Kidney epithelial cell (primary cell): ENCODE results near the gene CADPS. TPM values are rescaled to one million over a fixed set of nuclear protein-coding genes. Genes with fewer than 3 reads are reported as not detected.

Experiments used
- DNase-seq: peaks from one replicate; pipeline ENCODE4 v3.0.0-alpha.2; 2010; ENCODE audit warnings: low read depth
- H3K27me3 ChIP-seq: 2 replicates; pipeline ENCODE4 v1.6.0; 2011; ENCODE audit warnings: low read length; ENCODE audit not compliant: control insufficient read depth, insufficient read depth
- H3K36me3 ChIP-seq: 2 replicates; pipeline ENCODE4 v1.5.1; 2011; ENCODE audit warnings: low read length; ENCODE audit not compliant: control insufficient read depth, insufficient read depth
- H3K4me3 ChIP-seq: 2 replicates; pipeline ENCODE4 v1.5.1; 2011; ENCODE audit warnings: low read depth, mild to moderate bottlenecking, control low read depth, low read length
- total RNA-seq: library from RNA; depleted of rRNA; stranded (reverse); fragments of >200 nt; gene quantifications from 2 replicates; pipeline ENCODE4 v1.2.3, GENCODE V29; 2015
- TF ChIP-seq, protein P1 (sequence below): IDR thresholded peaks from 2 replicates; pipeline ENCODE4 v1.5.1; 2011; ENCODE audit warnings: mild to moderate bottlenecking, moderate library complexity, low read length, control low read depth, inconsistent platforms; ENCODE audit not compliant: insufficient read depth, poor library complexity, severe bottlenecking

Gene CADPS
- total RNA-seq, 1 donor from 2014 or later = 0.08 TPM

DNA sequence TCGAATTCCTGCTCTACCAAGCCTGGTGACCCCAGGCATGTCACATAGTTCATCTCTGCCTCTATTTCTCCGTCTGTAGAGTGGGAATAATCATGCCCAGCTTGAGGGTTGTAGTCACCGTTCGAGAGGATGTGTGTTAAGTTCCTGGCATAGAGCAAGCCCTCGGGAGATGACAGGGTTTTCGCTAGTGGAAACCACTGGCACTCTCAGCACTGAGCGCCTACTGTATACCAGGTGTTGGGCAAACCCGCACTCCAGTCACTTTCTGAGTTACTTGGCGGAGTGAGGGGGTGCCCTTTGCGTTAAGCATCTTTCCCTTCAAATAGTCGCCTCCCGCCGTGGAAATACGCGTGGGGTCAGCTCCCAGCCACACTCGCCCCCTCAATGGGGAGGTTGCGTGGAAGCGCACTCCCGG is 506.9 kb downstream of the CADPS start:
- peaks cover 82% of the 10 kb centered on the region for H3K27me3 ChIP-seq
- TF ChIP-seq, protein P1, sequence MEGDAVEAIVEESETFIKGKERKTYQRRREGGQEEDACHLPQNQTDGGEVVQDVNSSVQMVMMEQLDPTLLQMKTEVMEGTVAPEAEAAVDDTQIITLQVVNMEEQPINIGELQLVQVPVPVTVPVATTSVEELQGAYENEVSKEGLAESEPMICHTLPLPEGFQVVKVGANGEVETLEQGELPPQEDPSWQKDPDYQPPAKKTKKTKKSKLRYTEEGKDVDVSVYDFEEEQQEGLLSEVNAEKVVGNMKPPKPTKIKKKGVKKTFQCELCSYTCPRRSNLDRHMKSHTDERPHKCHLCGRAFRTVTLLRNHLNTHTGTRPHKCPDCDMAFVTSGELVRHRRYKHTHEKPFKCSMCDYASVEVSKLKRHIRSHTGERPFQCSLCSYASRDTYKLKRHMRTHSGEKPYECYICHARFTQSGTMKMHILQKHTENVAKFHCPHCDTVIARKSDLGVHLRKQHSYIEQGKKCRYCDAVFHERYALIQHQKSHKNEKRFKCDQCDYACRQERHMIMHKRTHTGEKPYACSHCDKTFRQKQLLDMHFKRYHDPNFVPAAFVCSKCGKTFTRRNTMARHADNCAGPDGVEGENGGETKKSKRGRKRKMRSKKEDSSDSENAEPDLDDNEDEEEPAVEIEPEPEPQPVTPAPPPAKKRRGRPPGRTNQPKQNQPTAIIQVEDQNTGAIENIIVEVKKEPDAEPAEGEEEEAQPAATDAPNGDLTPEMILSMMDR = no peak
- no peak overlapping the region for H3K4me3 ChIP-seq
- H3K36me3 ChIP-seq = no peaks in the 10 kb centered on the region
- no peak for DNase-seq

DNA sequence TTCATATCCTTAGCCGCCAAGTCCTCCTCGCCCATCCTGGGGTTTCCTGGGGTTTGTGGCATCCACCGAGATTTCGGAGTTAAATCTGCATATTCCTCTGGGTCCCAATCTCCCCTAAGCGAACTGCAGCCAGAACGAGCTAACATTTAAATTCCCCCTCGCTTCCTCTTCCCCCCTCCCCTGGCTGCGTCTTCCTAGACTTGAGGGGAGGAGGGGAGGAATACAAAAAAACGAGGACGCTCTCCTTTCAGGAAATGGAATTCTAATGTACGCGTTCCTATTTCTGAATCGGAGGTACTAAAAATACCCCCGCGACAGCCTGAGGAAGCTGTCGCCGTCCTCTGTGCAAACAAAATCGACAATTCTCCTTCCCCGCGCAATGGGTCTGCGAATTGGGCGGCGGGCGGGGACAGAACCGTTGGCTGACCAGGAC is 507.4 kb downstream of the CADPS start:
- no peak for DNase-seq
- Histone ChIP-seq H3K36me3 (no peaks in the 10 kb centered on the region), H3K27me3 (peaks cover 77% of the 10 kb centered on the region), H3K4me3 (no peak overlapping the region)
- TF ChIP-seq, protein P1 = no peak

DNA sequence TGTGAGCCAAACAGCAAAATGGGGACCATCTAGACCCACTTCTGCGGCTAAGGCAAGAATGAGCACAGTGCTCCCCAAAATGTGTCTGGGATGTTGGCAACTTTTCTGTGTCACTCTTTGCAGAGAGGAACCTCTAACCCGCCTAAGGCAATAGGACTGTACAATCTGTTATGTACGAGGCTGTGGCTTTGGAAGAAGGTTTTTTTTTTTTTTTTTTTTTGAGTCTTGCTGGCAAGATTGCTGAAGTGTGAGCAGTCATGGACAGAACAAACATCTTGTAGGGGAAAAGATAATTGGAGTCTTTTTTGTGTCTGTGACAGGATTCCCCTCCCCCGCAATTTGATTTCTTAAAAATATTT is 509.1 kb downstream of the CADPS start:
- Histone ChIP-seq H3K36me3 (no peaks in the 10 kb centered on the region), H3K27me3 (peaks cover 60% of the 10 kb centered on the region), H3K4me3 (no peak overlapping the region)
- DNase-seq = no peak
- TF ChIP-seq, protein P1 = no peak

DNA sequence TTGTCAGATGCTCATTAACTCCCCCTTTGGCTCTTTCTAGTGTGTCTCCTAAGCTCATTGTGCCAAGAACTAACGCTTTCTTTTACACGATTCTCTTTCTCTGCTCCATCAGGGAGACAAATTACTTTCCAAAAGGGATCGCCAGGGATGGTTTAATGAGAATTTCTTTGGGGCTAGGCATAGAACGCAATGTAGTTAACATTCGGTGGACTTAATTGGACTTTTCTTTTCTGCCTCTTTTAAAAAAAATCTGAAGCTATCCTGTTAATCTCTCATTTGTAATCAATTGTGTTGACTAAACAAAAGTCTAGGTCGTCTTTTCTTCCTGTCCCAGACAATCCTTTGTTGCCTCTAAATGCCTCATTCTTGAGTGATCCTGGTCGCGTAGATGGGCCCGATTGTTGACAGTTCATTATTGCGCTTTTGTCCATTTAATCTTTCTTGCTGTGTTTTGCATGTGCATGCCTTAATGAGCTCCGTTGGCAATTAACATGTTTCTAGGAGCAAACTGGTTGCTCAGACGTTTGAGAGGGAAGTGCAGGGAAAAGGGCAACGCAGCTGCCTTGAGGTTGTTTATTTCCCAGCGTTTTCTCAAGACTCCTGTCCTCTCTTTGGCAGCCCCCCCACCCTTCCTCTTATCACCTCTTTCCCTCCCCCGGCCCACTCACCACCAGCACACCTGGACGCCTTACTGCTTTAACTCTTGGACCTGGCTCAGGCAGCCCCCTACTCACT is 509.7 kb downstream of the CADPS start:
- H3K36me3 ChIP-seq = no peaks in the 10 kb centered on the region
- H3K4me3 ChIP-seq = no peak overlapping the region
- no peak for DNase-seq
- TF ChIP-seq, protein P1 = no peak
- peaks cover 55% of the 10 kb centered on the region for H3K27me3 ChIP-seq

DNA sequence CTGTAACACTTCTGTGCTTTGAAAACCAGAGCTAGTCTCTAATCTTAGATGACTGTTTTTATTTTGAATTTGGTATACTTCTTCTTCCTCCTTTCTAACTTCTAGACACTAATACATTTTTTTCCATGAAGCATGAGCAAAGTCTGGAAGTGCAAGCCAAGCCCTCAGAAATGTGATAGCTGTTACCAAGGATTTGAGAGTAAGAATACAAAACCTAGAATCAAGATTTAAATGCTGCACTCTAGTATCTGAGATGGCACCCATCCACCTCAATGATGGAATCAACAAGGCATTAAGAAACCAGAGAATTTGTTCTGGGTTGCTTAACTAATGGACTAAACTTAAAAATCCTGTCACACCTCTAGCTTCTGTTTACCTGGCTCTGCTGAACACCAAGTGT is 511.0 kb downstream of the CADPS start:
- Histone ChIP-seq H3K36me3 (no peaks in the 10 kb centered on the region), H3K4me3 (no peak overlapping the region), H3K27me3 (peaks cover 43% of the 10 kb centered on the region)
- no peak for DNase-seq
- TF ChIP-seq, protein P1 = no peak

DNA sequence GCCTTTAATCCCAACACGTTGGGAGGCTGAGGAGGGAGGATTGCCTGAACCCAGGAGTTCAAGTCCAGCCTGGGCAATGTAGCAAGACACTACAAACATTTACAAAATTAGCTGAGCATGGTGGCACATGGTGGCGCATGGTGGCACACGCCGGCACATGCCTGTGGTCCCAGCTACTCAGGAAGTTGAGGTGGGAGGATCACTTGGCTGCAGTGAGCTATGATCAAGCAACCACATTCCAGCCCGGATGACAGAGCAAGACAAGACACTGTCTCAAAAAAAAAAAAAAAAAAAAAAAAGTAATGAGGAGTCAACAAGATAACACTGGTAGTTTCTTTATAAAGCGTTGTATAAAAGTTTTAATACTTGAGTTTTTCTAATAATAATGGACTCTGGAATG is 511.9 kb downstream of the CADPS start:
- TF ChIP-seq, protein P1 = no peak

More for the DNA sequence above, 511.9 kb downstream of the CADPS start:
- no peak for DNase-seq
- Histone ChIP-seq H3K4me3 (no peak overlapping the region), H3K36me3 (no peaks in the 10 kb centered on the region), H3K27me3 (peaks cover 34% of the 10 kb centered on the region)
